Activated CD4-positive, alpha-beta T cell treated with anti-CD3 and anti-CD28 coated beads, Interleukin-2, amount 50 U/mL, for 16 hours (primary cell): ENCODE data around the gene EIF2D.

Source experiments
- DNase-seq: peaks from one replicate; pipeline ENCODE4 v3.0.0-alpha.2; 2020

EIF2D gene

DNA sequence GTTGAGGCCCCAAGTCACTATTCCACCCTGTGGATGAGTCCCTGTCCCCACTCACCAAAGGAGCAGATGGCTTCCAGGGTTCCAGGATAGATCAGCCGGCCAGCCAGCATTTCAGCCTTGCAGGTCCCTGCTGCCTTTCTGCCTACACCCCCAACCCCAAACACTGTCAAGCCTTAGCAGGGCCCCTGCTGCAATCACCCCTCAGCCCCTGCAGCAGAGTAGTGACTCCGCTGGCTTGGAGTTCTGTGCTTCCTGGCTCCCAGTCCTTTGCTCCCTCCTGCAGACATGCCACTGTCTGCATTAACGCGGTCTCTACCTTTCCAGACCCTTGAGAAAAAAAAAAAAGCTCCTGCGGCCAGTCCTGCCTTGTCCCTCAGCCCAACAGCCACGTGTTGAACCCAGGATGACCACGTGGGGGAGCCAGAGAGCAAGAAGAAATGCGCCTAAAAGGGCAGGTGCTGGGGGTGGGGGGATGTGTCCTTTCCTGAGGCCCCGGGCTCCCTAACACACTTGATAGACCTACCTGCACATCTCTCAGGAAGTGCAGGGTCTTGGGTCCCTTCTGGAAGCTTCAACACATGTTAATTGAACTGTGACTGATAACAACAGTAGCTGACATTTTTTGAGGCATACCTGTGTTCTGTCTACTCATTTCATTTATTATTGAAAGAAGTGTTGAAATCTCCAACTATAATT lies 67.6 kb downstream of the EIF2D start:
- peak; percentile 82 for DNase-seq
